ENCODE results near the gene PUM2.

The PUM2 gene

DNA sequence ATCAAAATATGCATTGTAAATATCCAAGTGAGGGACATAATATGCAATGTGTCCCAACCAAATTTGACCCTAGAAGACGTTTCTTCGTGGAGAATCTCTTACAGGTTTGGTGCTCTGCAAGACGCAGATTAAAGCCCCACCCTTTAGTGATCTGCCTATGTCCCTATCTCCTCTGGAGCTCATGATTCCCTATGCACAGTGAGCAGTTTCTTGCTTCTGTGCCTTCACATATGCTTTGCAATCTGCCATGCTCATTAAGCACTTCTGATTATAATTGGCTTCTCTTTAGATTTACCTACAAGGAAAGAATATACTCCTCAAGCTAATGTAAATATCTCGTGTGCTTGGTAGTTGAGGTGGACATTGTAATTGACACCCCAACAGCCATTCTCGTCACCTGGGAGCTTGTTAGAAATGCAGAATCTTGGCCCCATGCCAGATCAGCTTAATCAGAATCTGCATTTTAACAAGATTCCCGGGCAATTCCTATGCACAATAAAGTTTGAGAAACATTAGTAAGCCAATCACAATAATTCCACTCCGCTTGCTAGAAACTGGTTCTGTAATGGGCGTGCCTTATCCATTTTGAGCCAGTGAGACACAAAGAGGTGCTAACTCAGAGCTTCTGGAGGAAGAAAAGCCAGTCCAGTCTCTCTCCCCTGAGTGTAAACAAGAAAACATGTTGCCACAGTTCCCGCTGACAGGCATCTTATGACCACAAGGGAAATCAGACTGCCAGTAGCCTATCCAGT is 2.8 kb upstream of the PUM2 start:
- no peak for TF ChIP-seq RAD21 (IDR thresholded peaks at IDR 0.05; ENCODE audit: low read depth)
- TF ChIP-seq NFIC (IDR thresholded peaks at IDR 0.05) = peak; percentile 69

DNA sequence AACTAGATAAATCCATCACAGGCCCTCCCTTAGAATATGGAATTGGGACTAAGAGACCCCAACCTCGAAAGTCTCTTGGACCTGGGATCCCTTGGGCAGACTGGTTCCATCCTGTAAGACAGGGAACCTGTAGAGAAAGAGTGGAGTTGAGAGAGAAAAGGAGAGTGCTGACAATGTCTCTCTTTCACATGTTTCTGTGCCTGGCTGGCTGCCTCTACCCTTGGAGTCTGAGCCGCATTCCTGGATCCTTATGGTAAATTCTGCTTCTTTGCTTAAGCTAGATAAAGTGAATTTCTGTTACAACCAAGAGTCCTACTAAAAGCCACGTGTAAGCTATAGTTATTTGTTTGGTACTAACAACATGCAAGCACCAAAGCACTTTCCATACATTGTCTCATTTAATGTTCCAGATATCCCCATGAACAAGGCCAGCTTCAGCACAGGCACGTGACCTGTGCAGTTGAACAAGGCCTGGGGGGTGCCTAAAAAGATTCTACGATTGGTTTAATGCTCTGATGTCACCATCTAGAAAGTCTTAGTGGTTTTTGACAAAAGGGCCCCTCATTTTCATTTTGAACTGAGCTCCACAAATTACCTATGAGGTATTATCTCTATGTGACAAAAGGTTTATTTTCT is 2.1 kb upstream of the PUM2 start:
- TF ChIP-seq, protein P1, sequence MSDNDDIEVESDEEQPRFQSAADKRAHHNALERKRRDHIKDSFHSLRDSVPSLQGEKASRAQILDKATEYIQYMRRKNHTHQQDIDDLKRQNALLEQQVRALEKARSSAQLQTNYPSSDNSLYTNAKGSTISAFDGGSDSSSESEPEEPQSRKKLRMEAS (IDR thresholded peaks at IDR 0.05) = no peak
- no peak for TF ChIP-seq ZBTB7A (IDR thresholded peaks at IDR 0.05; ENCODE audit: low read depth)
- TF ChIP-seq FOXM1 (IDR thresholded peaks at IDR 0.05; ENCODE audit: borderline replicate concordance, low read depth) = no peak
- no peak for TF ChIP-seq TEAD4 (IDR thresholded peaks at IDR 0.05)
- no peak for TF ChIP-seq TCF12 (IDR thresholded peaks at IDR 0.05; ENCODE audit: low read depth)
- no peak for TF ChIP-seq NFIC (IDR thresholded peaks at IDR 0.05)
- TF ChIP-seq CREB1 (IDR thresholded peaks at IDR 0.05; ENCODE audit: low read depth) = no peak
- TF ChIP-seq, protein P2, sequence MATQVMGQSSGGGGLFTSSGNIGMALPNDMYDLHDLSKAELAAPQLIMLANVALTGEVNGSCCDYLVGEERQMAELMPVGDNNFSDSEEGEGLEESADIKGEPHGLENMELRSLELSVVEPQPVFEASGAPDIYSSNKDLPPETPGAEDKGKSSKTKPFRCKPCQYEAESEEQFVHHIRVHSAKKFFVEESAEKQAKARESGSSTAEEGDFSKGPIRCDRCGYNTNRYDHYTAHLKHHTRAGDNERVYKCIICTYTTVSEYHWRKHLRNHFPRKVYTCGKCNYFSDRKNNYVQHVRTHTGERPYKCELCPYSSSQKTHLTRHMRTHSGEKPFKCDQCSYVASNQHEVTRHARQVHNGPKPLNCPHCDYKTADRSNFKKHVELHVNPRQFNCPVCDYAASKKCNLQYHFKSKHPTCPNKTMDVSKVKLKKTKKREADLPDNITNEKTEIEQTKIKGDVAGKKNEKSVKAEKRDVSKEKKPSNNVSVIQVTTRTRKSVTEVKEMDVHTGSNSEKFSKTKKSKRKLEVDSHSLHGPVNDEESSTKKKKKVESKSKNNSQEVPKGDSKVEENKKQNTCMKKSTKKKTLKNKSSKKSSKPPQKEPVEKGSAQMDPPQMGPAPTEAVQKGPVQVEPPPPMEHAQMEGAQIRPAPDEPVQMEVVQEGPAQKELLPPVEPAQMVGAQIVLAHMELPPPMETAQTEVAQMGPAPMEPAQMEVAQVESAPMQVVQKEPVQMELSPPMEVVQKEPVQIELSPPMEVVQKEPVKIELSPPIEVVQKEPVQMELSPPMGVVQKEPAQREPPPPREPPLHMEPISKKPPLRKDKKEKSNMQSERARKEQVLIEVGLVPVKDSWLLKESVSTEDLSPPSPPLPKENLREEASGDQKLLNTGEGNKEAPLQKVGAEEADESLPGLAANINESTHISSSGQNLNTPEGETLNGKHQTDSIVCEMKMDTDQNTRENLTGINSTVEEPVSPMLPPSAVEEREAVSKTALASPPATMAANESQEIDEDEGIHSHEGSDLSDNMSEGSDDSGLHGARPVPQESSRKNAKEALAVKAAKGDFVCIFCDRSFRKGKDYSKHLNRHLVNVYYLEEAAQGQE (IDR thresholded peaks at IDR 0.05; ENCODE audit: low read depth) = no peak
- TF ChIP-seq, protein P3, sequence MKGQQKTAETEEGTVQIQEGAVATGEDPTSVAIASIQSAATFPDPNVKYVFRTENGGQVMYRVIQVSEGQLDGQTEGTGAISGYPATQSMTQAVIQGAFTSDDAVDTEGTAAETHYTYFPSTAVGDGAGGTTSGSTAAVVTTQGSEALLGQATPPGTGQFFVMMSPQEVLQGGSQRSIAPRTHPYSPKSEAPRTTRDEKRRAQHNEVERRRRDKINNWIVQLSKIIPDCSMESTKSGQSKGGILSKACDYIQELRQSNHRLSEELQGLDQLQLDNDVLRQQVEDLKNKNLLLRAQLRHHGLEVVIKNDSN (IDR thresholded peaks at IDR 0.05) = no peak
- TF ChIP-seq CEBPB (IDR thresholded peaks at IDR 0.05) = no peak
- no peak for TF ChIP-seq YY1 (IDR thresholded peaks at IDR 0.05; ENCODE audit: low read depth)
- no peak for TF ChIP-seq RAD21 (IDR thresholded peaks at IDR 0.05; ENCODE audit: low read depth)
- no peak for TF ChIP-seq EGR1 (IDR thresholded peaks at IDR 0.05)
- TF ChIP-seq TAF1 (IDR thresholded peaks at IDR 0.05; ENCODE audit: low read depth) = no peak
- TF ChIP-seq EP300 (IDR thresholded peaks at IDR 0.05; ENCODE audit: borderline replicate concordance) = no peak

DNA sequence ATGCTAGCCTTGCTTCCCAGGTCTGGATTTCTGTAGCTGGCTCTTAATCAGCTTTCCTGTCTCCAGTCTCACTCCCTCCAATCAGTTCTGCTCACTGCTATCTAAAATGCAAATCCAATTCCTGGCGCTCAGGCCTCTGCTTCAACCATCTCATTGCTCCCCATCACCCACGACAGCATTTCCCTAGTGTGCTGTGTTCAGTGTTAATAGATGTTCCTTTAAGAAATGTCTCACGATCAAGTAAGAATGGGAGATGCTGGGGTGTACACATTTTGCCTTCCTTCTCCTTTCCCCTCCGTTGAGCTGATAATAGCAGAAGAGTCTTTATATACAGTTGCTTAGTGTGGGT is 1.6 kb upstream of the PUM2 start:
- TF ChIP-seq TAF1 (IDR thresholded peaks at IDR 0.05; ENCODE audit: low read depth) = no peak
- no peak for TF ChIP-seq CEBPB (IDR thresholded peaks at IDR 0.05)
- TF ChIP-seq FOXM1 (IDR thresholded peaks at IDR 0.05; ENCODE audit: borderline replicate concordance, low read depth) = no peak
- TF ChIP-seq, protein P3 (IDR thresholded peaks at IDR 0.05) = no peak
- TF ChIP-seq TEAD4 (IDR thresholded peaks at IDR 0.05) = no peak

DNA sequence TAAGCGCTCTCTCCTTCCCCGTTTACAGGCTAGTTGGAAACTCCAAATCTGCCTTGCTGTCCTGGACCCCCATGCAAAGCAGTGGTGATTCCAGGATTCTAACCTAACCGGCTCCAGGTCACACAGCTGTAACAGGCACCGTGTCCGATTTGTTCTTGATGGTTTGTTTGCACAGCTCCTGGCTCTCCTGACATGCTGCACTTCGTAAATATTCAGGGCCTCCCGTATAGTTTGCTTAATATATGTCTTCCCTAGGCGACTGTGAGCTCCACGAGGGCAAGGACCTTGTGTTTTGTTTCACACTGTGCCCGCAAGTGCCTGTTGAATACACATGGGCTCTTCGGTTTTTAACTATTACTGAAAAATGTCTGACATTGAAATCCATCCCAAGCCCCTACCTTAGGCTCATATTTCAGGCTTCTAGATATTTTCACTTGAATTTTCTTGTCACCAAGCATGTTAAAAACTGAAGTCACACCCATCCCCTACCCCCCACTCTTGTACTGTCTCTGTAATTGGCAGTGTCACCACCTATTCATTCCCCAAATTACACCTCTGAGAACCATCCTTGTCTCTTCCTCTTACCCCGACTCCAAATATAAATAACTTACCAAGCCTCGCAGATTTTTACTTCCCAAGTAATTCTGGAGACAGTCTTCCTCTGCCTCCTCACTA is 1.0 kb upstream of the PUM2 start:
- TF ChIP-seq TAF1 (IDR thresholded peaks at IDR 0.05; ENCODE audit: low read depth) (no peak), YY1 (IDR thresholded peaks at IDR 0.05; ENCODE audit: low read depth) (no peak), CEBPB (IDR thresholded peaks at IDR 0.05) (no peak), RAD21 (IDR thresholded peaks at IDR 0.05; ENCODE audit: low read depth) (no peak)
- TF ChIP-seq, protein P1 (IDR thresholded peaks at IDR 0.05) = no peak

DNA sequence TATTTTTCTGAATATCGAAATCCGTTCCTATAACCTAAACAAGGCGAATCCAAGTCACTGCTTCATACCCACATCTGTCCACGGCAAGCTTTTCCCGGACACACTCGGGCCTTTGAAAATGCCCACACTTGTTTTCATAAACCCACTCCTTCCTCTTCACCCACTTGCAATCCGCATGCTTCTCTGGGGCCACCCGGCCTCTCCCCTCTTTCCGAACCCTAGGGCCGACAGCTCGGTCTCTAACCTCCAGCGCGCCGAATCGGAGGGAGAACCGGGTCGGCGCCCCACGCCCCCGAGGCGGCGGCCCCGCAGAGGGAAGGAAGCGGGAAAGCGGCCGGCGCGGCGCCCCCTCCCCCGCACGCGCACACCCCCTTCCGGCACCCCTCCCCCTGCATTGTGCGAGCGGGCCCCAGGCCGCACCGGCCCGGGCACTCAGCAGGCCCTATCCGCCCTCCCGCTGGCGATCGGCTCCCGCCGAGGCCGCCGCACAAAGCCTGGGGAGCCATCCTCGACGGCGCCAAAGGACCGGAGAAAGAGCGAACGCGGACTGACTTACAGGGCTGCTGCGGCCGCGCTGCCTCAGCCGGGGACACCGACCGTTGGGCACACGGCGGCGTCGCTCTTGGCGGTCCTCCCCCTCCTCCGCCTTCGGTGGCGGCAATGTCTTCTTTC is 467 bp downstream of the PUM2 start:
- TF ChIP-seq YY1 (IDR thresholded peaks at IDR 0.05; ENCODE audit: low read depth) (no peak), EGR1 (IDR thresholded peaks at IDR 0.05) (peak; percentile 76), TCF12 (IDR thresholded peaks at IDR 0.05; ENCODE audit: low read depth) (no peak), FOXM1 (IDR thresholded peaks at IDR 0.05; ENCODE audit: borderline replicate concordance, low read depth) (no peak), TAF1 (IDR thresholded peaks at IDR 0.05; ENCODE audit: low read depth) (peak; percentile 54; the same call in 1 of the 2 replicates), TEAD4 (IDR thresholded peaks at IDR 0.05) (no peak), CREB1 (IDR thresholded peaks at IDR 0.05; ENCODE audit: low read depth) (no peak), EP300 (IDR thresholded peaks at IDR 0.05; ENCODE audit: borderline replicate concordance) (no peak), CEBPB (IDR thresholded peaks at IDR 0.05) (no peak), RAD21 (IDR thresholded peaks at IDR 0.05; ENCODE audit: low read depth) (no peak), ZBTB7A (IDR thresholded peaks at IDR 0.05; ENCODE audit: low read depth) (peak; percentile 77), NFIC (IDR thresholded peaks at IDR 0.05) (0 out of 2 replicates have a peak, but pooled peaks have one; percentile 10)
- TF ChIP-seq, protein P3 (IDR thresholded peaks at IDR 0.05) = no peak
- TF ChIP-seq, protein P2 (IDR thresholded peaks at IDR 0.05; ENCODE audit: low read depth) = no peak
- TF ChIP-seq, protein P1 (IDR thresholded peaks at IDR 0.05) = peak; percentile 30; the same call in 1 of the 2 replicates
